Astrocyte of the cerebellum (primary cell): ENCODE results near the gene NOCT.
A peak's percentile ranks its signal among the peaks of the same experiment; 100 is the strongest.

Source experiments
- DNase-seq: peaks from one replicate; pipeline ENCODE4 v3.0.0-alpha.2; 2011; ENCODE audit warnings: low read depth
- H3K4me3 ChIP-seq: 2 replicates; pipeline ENCODE4 v1.5.1; 2011; ENCODE audit warnings: mild to moderate bottlenecking, low read depth, low read length, moderate library complexity
- in situ Hi-C: cut with HindIII; loops from 2 replicates; pipeline ENCODE4 v1.10.0; 2017; ENCODE audit warnings: low sequenced_read_pairs
- TF ChIP-seq, protein P1 (sequence below): IDR thresholded peaks from 2 replicates; pipeline ENCODE4 v1.5.1; 2012; ENCODE audit warnings: low read length, low read depth, moderate library complexity, mild to moderate bottlenecking; ENCODE audit errors: missing control alignments

NOCT gene

DNA sequence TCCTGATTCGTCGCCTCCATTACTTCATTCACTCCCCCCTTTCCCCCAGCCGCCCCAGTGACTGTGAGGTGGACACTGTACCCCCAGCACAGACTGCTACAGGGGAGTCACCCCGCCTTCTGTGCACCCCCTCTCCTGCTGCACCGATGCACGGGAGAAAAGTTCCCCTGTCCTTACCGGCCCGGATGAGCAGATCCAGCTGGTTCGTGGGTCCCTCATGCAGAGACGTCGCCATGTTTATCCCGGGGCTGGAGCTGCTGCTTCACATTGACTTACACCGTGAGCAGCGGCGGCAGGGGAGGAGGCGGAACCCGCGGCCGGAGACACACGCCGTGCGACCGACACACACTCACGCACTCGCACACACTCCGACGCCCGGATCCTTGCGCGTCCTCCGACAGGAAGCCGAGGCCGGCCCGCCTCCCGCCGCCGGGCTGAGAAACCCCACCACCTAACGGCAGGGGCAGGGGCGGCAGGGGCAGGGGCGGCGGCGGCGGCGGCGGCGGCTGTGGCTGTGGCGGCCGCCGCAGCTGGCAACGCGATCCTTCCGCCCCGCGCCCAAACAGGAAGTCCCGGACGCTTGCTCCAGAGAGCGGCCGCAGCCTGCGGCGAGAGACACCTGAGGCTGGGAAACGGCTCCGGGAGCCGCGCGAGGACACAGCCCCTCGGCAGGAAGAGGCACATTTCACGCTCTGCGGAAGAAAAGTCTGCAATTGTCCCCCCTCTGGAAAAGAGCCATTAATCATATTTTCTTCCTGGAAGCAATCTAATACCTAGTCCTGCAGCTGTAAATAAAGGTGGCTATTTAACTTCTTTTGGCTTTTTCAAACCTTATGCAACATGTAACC, 68.6 kb downstream of the NOCT start:
- DNase-seq = peak; percentile 76
- peak overlapping the region; percentile 94 for H3K4me3 ChIP-seq
- in situ Hi-C loops = no loop called here
- TF ChIP-seq, protein P1, sequence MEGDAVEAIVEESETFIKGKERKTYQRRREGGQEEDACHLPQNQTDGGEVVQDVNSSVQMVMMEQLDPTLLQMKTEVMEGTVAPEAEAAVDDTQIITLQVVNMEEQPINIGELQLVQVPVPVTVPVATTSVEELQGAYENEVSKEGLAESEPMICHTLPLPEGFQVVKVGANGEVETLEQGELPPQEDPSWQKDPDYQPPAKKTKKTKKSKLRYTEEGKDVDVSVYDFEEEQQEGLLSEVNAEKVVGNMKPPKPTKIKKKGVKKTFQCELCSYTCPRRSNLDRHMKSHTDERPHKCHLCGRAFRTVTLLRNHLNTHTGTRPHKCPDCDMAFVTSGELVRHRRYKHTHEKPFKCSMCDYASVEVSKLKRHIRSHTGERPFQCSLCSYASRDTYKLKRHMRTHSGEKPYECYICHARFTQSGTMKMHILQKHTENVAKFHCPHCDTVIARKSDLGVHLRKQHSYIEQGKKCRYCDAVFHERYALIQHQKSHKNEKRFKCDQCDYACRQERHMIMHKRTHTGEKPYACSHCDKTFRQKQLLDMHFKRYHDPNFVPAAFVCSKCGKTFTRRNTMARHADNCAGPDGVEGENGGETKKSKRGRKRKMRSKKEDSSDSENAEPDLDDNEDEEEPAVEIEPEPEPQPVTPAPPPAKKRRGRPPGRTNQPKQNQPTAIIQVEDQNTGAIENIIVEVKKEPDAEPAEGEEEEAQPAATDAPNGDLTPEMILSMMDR = no peak

DNA sequence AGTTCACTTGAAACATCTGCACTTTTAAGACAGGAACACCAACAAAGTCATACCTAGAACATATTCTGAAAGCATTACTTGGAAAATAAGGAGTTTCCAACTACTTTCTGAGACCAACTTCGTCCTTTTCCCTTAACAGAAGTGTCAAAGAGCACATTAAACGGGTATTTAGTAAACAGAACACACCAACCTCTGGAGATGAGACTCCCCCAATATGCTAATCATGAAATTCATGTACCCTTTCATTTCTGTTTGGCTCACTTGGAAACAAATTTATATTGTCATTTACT, 69.2 kb downstream of the NOCT start:
- H3K4me3 ChIP-seq = peak overlapping the region; percentile 94
- TF ChIP-seq, protein P1 = no peak
- no peak for DNase-seq
- in situ Hi-C loops = no loop called here

DNA sequence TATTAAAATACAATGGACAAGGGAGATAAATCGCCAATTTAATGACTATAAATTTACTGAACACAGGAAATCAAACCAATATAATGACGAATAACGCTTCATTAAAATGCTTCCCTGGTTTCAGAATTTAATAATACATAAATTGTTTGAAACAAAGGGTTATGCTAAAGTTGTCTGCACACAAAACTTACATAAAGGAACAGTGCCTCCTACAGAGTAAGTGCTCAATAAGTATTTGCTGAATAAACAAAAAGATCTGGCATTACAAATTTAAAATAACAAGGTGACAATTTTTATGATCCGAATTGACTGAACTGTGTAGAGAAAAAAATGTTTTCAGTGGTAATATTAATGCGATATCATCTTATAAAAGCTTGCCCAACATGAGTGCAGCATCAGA, 69.6 kb downstream of the NOCT start:
- TF ChIP-seq, protein P1 = no peak
- in situ Hi-C loops = no loop called here
- no peak for DNase-seq
- H3K4me3 ChIP-seq = peak overlapping the region; percentile 94

DNA sequence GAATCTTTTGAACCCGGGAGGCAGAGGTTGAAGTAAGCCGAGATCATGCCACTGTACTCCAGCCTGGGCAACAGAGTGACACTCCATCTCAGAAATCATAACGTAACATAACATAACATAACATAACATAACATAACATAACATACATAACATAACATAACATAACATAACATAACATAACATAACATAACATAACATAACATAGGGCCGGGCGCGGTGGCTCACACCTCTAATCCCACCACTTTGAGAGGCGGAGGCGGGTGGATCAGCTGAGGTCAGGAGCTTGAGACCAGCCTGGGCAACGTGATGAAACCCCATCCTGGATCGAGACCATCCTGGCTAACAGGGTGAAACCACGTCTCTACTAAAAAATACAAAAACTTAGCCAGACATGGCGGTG, 76.7 kb downstream of the NOCT start:
- H3K4me3 ChIP-seq = no peak overlapping the region
- in situ Hi-C loops = no loop called here
- TF ChIP-seq, protein P1 = no peak
- no peak for DNase-seq
